HCT116 (cell line): ENCODE measurements around the gene PHYKPL. TPM values are rescaled to one million over a fixed set of nuclear protein-coding genes. Genes with fewer than 3 reads are reported as not detected.
A peak's percentile ranks its signal among the peaks of the same experiment; 100 is the strongest.

Source experiments
- ATAC-seq: fragments of 200-7000 bp; cut with Tn5 transposase; 2 replicates; pipeline ENCODE4 v1.9.1; 2020; ENCODE audit warnings: mild to moderate bottlenecking, moderate library complexity
- BruUV-seq: library from RNA; stranded (reverse); fragments of 400-500 nt; replicated peaks from 2 replicates; lab custom pipeline; 2021; lab: Mats Ljungman, UMichigan
- CTCF ChIA-PET: fragments of 300-600 bp; sonication (Branson Sonifier 250); formaldehyde crosslinking; loops from one replicate; lab custom pipeline; 2021; ENCODE audit warnings: antibody characterized with exemption; lab: Charles Lee
- POLR2A ChIA-PET: fragments of 300-600, 350-600 bp; sonication (Branson Sonifier 250); formaldehyde crosslinking; loops from one replicate; lab custom pipeline; 2021; ENCODE audit warnings: antibody characterized with exemption; lab: Charles Lee
- RAD21 ChIA-PET, 2 experiments: fragments of 300-600 bp; sonication (Branson Sonifier 250); formaldehyde crosslinking; loops; one replicate each; lab custom pipeline; 2023; ENCODE audit warnings: low total read pairs in 2 of 2; ENCODE audit not compliant: uncharacterized antibody in 2 of 2, unreplicated experiment in 2 of 2, low non-redundant PET in 1 of 2; lab: Charles Lee
- DNase-seq: peaks from one replicate; pipeline ENCODE4 v3.0.0-alpha.2; 2010; ENCODE audit warnings: low read depth, low spot score
- H2AFZ ChIP-seq: fragments of 200-600 bp; shearing (Covaris generic), sonication (generic); 2 replicates; pipeline ENCODE4 v1.6.1; 2017; ENCODE audit warnings: low read depth, mixed run types, mixed read lengths, antibody characterized with exemption, low read length; ENCODE audit not compliant: poor library complexity, severe bottlenecking
- H3K27ac ChIP-seq: 2 replicates; pipeline ENCODE4 v1.5.1; 2012; ENCODE audit warnings: low read depth, low read length
- H3K27me3 ChIP-seq: fragments of 200-600 bp; sonication (generic); 2 replicates; pipeline ENCODE4 v1.6.1; 2016; ENCODE audit warnings: mixed run types, low read length, mixed read lengths; ENCODE audit not compliant: insufficient read depth
- H3K36me3 ChIP-seq, 2 experiments: fragments of 200-500 bp in 1 of 2; fragments of 200-600 bp in 1 of 2; sonication (Bioruptor generic) in 1 of 2; sonication (generic) in 1 of 2; 2 replicates each; pipeline versions ENCODE4 v1.5.1 to v1.6.1; 2014 to 2016; ENCODE audit warnings: low read length in 2 of 2, inconsistent platforms in 1 of 2, mixed read lengths in 1 of 2, mixed run types in 1 of 2; ENCODE audit not compliant: insufficient read depth in 2 of 2, control insufficient read depth in 1 of 2
- H3K4me1 ChIP-seq, 2 experiments: fragments of 200-600 bp in 1 of 2; sonication (generic) in 1 of 2; 2 replicates each; pipeline versions ENCODE4 v1.5.1 to v1.6.1; 2012 to 2017; ENCODE audit warnings: low read length in 2 of 2, inconsistent platforms in 1 of 2, mild to moderate bottlenecking in 1 of 2, mixed read lengths in 1 of 2, mixed run types in 1 of 2, moderate library complexity in 1 of 2; ENCODE audit not compliant: insufficient read depth in 2 of 2, control insufficient read depth in 1 of 2
- H3K4me2 ChIP-seq: fragments of 200-600 bp; sonication (generic); 2 replicates; pipeline ENCODE4 v1.6.1; 2017; ENCODE audit warnings: mixed run types, low read length, mixed read lengths
- H3K4me3 ChIP-seq, 2 experiments: fragments of 200-600 bp in 1 of 2; sonication (generic) in 1 of 2; replicated peaks in 1 of 2; 2 replicates each; pipeline ENCODE4 v1.5.1; 2011 to 2016; ENCODE audit warnings: low read length in 2 of 2, control low read depth in 1 of 2, low read depth in 1 of 2, mild to moderate bottlenecking in 1 of 2, mixed read lengths in 1 of 2, mixed run types in 1 of 2
- H3K79me2 ChIP-seq: fragments of 200-600 bp; sonication (generic); 2 replicates; pipeline ENCODE4 v1.6.1; 2017; ENCODE audit warnings: mild to moderate bottlenecking, mixed run types, low read length, moderate library complexity, mixed read lengths; ENCODE audit not compliant: insufficient read depth
- H3K9ac ChIP-seq: fragments of 200-600 bp; sonication (generic); 2 replicates; pipeline ENCODE4 v1.6.1; 2016; ENCODE audit warnings: low read length, mixed read lengths
- H3K9me2 ChIP-seq: fragments of 200-600 bp; sonication (generic), shearing (Covaris generic); 2 replicates; pipeline ENCODE4 v1.6.1; 2017; ENCODE audit warnings: mixed run types, mild to moderate bottlenecking, moderate library complexity; ENCODE audit not compliant: insufficient read depth
- H3K9me3 ChIP-seq, 2 experiments: fragments of 200-500 bp in 1 of 2; fragments of 200-600 bp in 1 of 2; sonication (Bioruptor generic) in 1 of 2; sonication (generic) in 1 of 2; 2 replicates each; pipeline ENCODE4 v1.6.1; 2014 to 2017; ENCODE audit warnings: low read length in 2 of 2, mixed read lengths in 2 of 2, inconsistent platforms in 1 of 2, low read depth in 1 of 2, mild to moderate bottlenecking in 1 of 2, mixed run types in 1 of 2, moderate library complexity in 1 of 2; ENCODE audit not compliant: control insufficient read depth in 1 of 2, insufficient read depth in 1 of 2
- H4K20me1 ChIP-seq: fragments of 200-600 bp; sonication (generic), shearing (Covaris generic); 2 replicates; pipeline ENCODE4 v1.6.1; 2017; ENCODE audit warnings: mixed run types, mild to moderate bottlenecking, moderate library complexity; ENCODE audit not compliant: insufficient read depth
- CBX3 ChIP-seq: IDR thresholded peaks from 2 replicates; pipeline ENCODE4 v1.6.1; 2012; ENCODE audit warnings: low read depth
- EGR1 ChIP-seq: IDR thresholded peaks from 2 replicates; pipeline ENCODE4 v1.6.1; 2012; ENCODE audit warnings: low read depth
- ELF1 ChIP-seq: IDR thresholded peaks from 2 replicates; pipeline ENCODE4 v1.6.1; 2012; ENCODE audit warnings: low read depth, borderline replicate concordance
- EZH2 ChIP-seq: fragments of 200-600 bp; sonication (generic); IDR thresholded peaks from 2 replicates; pipeline ENCODE4 v1.6.1; 2017; ENCODE audit warnings: antibody characterized with exemption, mixed run types
- EZH2phosphoT487 ChIP-seq: fragments of 200-600 bp; IDR thresholded peaks from 2 replicates; pipeline ENCODE4 v1.6.1; 2018; ENCODE audit warnings: antibody characterized with exemption, borderline replicate concordance
- FOSL1 ChIP-seq: IDR thresholded peaks from 2 replicates; pipeline ENCODE4 v1.6.1; 2012; ENCODE audit warnings: low read depth
- JUND ChIP-seq: IDR thresholded peaks from 2 replicates; pipeline ENCODE4 v1.6.1; 2012
- POLR2A ChIP-seq: IDR thresholded peaks from 2 replicates; pipeline ENCODE4 v1.7.0; 2011; ENCODE audit warnings: borderline replicate concordance; ENCODE audit not compliant: insufficient read depth, insufficient read length; ENCODE audit errors: extremely low read depth
- POLR2AphosphoS5 ChIP-seq: IDR thresholded peaks from 2 replicates; pipeline ENCODE4 v1.6.1; 2011; ENCODE audit warnings: mild to moderate bottlenecking, low read depth, low read length, moderate library complexity
- RAD21 ChIP-seq: IDR thresholded peaks from 2 replicates; pipeline ENCODE4 v1.6.1; 2012; ENCODE audit warnings: low read depth, mild to moderate bottlenecking
- SIN3A ChIP-seq: IDR thresholded peaks from 2 replicates; pipeline ENCODE4 v1.6.1; 2012; ENCODE audit warnings: low read depth
- SP1 ChIP-seq: IDR thresholded peaks from 2 replicates; pipeline ENCODE4 v1.6.1; 2012; ENCODE audit warnings: low read depth
- SRF ChIP-seq: IDR thresholded peaks from 2 replicates; pipeline ENCODE4 v1.6.1; 2012; ENCODE audit warnings: low read depth
- TCF7L2 ChIP-seq: IDR thresholded peaks from 2 replicates; pipeline ENCODE4 v1.7.0; 2011; ENCODE audit warnings: borderline replicate concordance, inconsistent platforms; ENCODE audit not compliant: insufficient read depth, insufficient read length; ENCODE audit errors: extremely low read depth
- YY1 ChIP-seq: IDR thresholded peaks from 2 replicates; pipeline ENCODE4 v1.6.1; 2011; ENCODE audit warnings: low read length, low read depth, moderate library complexity, mild to moderate bottlenecking; ENCODE audit not compliant: insufficient replicate concordance; ENCODE audit errors: extremely low read depth
- ZFX ChIP-seq: fragments of 450-650 bp; IDR thresholded peaks from 2 replicates; pipeline ENCODE4 v1.6.1; 2017
- ZNF274 ChIP-seq: fragments of 200-500 bp; sonication (Bioruptor generic); IDR thresholded peaks from 2 replicates; pipeline ENCODE4 v1.6.1; 2014; ENCODE audit warnings: mild to moderate bottlenecking, low read depth, low read length, inconsistent platforms
- intact Hi-C: fragments of 100-400 bp; cut with micrococcal nuclease; formaldehyde crosslinking; loops from 2 replicates; pipeline ENCODE4 v1.10.0; 2022
- total RNA-seq: library from RNA; stranded (reverse); gene quantifications from one replicate; pipeline ENCODE4 v1.2.1, GENCODE V29; 2021; ENCODE audit not compliant: unreplicated experiment
- TF ChIP-seq, protein P1 (sequence below): IDR thresholded peaks from 2 replicates; pipeline ENCODE4 v1.6.1; 2012
- TF ChIP-seq, protein P2 (sequence below): IDR thresholded peaks from 2 replicates; pipeline ENCODE4 v1.6.1; 2012; ENCODE audit warnings: low read depth
- TF ChIP-seq, protein P3 (sequence below), 3 experiments: fragments of 200-600 bp in 1 of 3; sonication (generic) in 1 of 3; IDR thresholded peaks in 2 of 3; conservative IDR thresholded peaks in 1 of 3; 2 replicates each; pipeline ENCODE4 v1.5.1; 2012 to 2017; ENCODE audit warnings: low read depth in 2 of 3, low read length in 2 of 3, antibody characterized with exemption in 1 of 3, borderline replicate concordance in 1 of 3, control low read depth in 1 of 3, mild to moderate bottlenecking in 1 of 3, mixed read lengths in 1 of 3, mixed run types in 1 of 3, moderate library complexity in 1 of 3; ENCODE audit not compliant: insufficient read depth in 1 of 3

The PHYKPL gene
- total RNA-seq, 1 experiment from 2014 or later, result 57.8 TPM

DNA sequence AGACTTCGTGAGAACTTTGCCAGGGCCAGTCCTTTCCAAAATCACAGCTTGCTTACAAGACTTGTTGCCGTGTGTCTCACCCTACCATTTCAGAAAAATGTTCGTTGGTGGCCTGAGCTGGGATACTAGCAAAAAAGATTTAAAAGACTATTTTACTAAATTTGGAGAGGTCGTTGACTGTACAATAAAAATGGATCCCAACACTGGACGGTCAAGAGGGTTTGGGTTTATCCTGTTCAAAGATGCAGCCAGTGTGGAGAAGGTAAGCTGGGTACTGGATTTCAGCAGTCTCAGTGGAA, 26.9 kb downstream of the PHYKPL start:
- DNase-seq (no peak), ATAC-seq (no peak)
- Histone ChIP-seq H3K27ac (peak overlapping the region; percentile 97), H3K4me1 (peaks cover 18 to 51% of the 10 kb centered on the region in 2 experiments), H3K79me2 (peaks cover 70% of the 10 kb centered on the region), H3K36me3 (peaks cover 39 to 54% of the 10 kb centered on the region in 2 experiments), H3K9me2 (no peaks in the 10 kb centered on the region), H3K4me3 (peak overlapping the region; percentile 82 to 88), H4K20me1 (peaks cover 51% of the 10 kb centered on the region), H3K9me3 (no peaks in the 10 kb centered on the region), H3K27me3 (no peaks in the 10 kb centered on the region), H2AFZ (no peak overlapping the region), H3K9ac (peak overlapping the region; percentile 97), H3K4me2 (peak overlapping the region; percentile 94)
- ChIA-PET POLR2A (interaction anchor here (0.6 kb wide), 1 partner anchor 885 kb away, joined by 4 read pairs; no protein-coding TSS in a partner anchor), CTCF (interaction anchor here (2.4 kb wide), 1 partner anchor 9 kb away, joined by 6 read pairs; no protein-coding TSS in a partner anchor), RAD21 (no interaction called here)
- intact Hi-C loops, result no loop called here
- no TSS peak for BruUV-seq
- no peak for TF ChIP-seq EZH2
- TF ChIP-seq POLR2AphosphoS5, result no peak; the same call in 1 of the 2 replicates
- TF ChIP-seq, protein P1, sequence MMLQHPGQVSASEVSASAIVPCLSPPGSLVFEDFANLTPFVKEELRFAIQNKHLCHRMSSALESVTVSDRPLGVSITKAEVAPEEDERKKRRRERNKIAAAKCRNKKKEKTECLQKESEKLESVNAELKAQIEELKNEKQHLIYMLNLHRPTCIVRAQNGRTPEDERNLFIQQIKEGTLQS, result no peak
- no peak for TF ChIP-seq ZFX
- TF ChIP-seq SP1, result no peak
- TF ChIP-seq RAD21, result no peak
- no peak for TF ChIP-seq ELF1
- TF ChIP-seq CBX3, result no peak
- no peak for TF ChIP-seq TCF7L2
- no peak for TF ChIP-seq EGR1
- TF ChIP-seq ZNF274, result no peak
- TF ChIP-seq FOSL1, result no peak
- no peak for TF ChIP-seq POLR2A
- no peak for TF ChIP-seq EZH2phosphoT487
- TF ChIP-seq YY1, result no peak
- TF ChIP-seq, protein P2, sequence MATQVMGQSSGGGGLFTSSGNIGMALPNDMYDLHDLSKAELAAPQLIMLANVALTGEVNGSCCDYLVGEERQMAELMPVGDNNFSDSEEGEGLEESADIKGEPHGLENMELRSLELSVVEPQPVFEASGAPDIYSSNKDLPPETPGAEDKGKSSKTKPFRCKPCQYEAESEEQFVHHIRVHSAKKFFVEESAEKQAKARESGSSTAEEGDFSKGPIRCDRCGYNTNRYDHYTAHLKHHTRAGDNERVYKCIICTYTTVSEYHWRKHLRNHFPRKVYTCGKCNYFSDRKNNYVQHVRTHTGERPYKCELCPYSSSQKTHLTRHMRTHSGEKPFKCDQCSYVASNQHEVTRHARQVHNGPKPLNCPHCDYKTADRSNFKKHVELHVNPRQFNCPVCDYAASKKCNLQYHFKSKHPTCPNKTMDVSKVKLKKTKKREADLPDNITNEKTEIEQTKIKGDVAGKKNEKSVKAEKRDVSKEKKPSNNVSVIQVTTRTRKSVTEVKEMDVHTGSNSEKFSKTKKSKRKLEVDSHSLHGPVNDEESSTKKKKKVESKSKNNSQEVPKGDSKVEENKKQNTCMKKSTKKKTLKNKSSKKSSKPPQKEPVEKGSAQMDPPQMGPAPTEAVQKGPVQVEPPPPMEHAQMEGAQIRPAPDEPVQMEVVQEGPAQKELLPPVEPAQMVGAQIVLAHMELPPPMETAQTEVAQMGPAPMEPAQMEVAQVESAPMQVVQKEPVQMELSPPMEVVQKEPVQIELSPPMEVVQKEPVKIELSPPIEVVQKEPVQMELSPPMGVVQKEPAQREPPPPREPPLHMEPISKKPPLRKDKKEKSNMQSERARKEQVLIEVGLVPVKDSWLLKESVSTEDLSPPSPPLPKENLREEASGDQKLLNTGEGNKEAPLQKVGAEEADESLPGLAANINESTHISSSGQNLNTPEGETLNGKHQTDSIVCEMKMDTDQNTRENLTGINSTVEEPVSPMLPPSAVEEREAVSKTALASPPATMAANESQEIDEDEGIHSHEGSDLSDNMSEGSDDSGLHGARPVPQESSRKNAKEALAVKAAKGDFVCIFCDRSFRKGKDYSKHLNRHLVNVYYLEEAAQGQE, result no peak
- TF ChIP-seq, protein P3, sequence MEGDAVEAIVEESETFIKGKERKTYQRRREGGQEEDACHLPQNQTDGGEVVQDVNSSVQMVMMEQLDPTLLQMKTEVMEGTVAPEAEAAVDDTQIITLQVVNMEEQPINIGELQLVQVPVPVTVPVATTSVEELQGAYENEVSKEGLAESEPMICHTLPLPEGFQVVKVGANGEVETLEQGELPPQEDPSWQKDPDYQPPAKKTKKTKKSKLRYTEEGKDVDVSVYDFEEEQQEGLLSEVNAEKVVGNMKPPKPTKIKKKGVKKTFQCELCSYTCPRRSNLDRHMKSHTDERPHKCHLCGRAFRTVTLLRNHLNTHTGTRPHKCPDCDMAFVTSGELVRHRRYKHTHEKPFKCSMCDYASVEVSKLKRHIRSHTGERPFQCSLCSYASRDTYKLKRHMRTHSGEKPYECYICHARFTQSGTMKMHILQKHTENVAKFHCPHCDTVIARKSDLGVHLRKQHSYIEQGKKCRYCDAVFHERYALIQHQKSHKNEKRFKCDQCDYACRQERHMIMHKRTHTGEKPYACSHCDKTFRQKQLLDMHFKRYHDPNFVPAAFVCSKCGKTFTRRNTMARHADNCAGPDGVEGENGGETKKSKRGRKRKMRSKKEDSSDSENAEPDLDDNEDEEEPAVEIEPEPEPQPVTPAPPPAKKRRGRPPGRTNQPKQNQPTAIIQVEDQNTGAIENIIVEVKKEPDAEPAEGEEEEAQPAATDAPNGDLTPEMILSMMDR (IDR thresholded peaks at IDR 0.05 in 2 of 3, conservative IDR thresholded peaks at IDR 0.05 in 1 of 3; ENCODE audit: borderline replicate concordance in 1 of 3, insufficient read depth in 1 of 3, low read depth in 2 of 3, low read length in 2 of 3), result no peak
- no peak for TF ChIP-seq JUND
- TF ChIP-seq SRF, result no peak
- no peak for TF ChIP-seq SIN3A
